ENCODE data around the gene RTP2.

DNA sequence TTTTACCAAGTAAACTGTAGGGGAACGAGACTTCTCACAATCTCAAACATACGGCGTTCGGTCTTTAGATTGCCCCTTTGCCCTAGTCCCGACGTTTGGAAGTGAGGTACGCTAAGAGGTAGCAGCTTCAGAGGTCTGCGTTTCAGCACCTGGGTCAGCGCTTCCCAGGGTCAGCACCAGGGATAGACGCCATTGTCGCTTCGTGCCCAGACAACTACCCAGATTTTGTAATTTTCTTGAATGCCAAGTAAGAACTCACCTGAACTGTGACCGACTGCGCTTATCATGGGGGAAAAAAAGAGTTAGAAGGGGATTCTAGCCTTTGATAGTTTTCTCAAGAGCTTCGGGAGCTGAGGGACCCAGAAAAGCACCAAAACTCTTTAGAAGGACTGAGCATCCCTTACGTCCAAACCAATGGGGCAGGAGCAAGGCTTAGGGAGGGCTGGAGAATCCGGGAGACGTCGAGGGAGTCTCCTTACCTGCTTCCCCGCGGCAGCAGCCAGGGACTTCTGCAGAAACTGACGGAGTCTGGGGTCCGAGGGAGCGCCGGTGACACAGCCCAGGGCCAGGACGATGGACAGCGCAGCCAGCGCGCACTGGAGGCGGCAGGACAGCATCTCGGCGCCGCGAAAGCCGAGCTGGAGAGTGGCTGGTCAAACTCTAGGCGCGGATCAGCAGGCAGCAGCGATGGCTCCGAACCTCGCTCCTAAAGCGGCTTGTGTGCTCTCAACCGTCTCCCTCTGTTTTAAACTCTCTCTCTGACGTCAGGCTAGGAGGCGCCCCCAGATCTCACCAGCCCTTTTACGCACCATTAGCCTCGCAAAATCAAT is 32.5 kb downstream of the RTP2 start, which contains the start of gene SST:
- TF ChIP-seq POLR2A (IDR thresholded peaks at IDR 0.05; ENCODE audit: extremely low read depth, insufficient read length) = no peak
- TF ChIP-seq MAX (IDR thresholded peaks at IDR 0.05; ENCODE audit: low read depth, low read length) = 0 out of 2 replicates have a peak, but pooled peaks have one; percentile 17
- TF ChIP-seq, protein P1, sequence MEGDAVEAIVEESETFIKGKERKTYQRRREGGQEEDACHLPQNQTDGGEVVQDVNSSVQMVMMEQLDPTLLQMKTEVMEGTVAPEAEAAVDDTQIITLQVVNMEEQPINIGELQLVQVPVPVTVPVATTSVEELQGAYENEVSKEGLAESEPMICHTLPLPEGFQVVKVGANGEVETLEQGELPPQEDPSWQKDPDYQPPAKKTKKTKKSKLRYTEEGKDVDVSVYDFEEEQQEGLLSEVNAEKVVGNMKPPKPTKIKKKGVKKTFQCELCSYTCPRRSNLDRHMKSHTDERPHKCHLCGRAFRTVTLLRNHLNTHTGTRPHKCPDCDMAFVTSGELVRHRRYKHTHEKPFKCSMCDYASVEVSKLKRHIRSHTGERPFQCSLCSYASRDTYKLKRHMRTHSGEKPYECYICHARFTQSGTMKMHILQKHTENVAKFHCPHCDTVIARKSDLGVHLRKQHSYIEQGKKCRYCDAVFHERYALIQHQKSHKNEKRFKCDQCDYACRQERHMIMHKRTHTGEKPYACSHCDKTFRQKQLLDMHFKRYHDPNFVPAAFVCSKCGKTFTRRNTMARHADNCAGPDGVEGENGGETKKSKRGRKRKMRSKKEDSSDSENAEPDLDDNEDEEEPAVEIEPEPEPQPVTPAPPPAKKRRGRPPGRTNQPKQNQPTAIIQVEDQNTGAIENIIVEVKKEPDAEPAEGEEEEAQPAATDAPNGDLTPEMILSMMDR (IDR thresholded peaks at IDR 0.05; ENCODE audit: low read depth, low read length) = no peak
- no peak for TF ChIP-seq MYC (IDR thresholded peaks at IDR 0.05; ENCODE audit: low read depth, low read length)
